Activated naive CD4-positive, alpha-beta T cell treated with anti-CD3 and anti-CD28 coated beads, Interleukin-2, amount 50 U/mL, for 24 hours (primary cell): ENCODE measurements around the gene CBY1.

Source experiments
- H3K27ac Mint-ChIP-seq: one replicate; pipeline ENCODE4 v1.8.0; 2021; ENCODE audit warnings: mild to moderate bottlenecking, mixed read lengths
- H3K27me3 Mint-ChIP-seq: one replicate; pipeline ENCODE4 v1.8.0; 2021; ENCODE audit warnings: mixed read lengths
- H3K36me3 Mint-ChIP-seq: one replicate; pipeline ENCODE4 v1.8.0; 2021; ENCODE audit warnings: mixed read lengths
- H3K4me1 Mint-ChIP-seq: one replicate; pipeline ENCODE4 v1.8.0; 2021; ENCODE audit warnings: mixed read lengths
- H3K4me3 Mint-ChIP-seq: one replicate; pipeline ENCODE4 v1.8.0; 2021; ENCODE audit warnings: mild to moderate bottlenecking, mixed read lengths
- H3K9me3 Mint-ChIP-seq: one replicate; pipeline ENCODE4 v1.8.0; 2021; ENCODE audit warnings: mixed read lengths

The CBY1 gene

DNA sequence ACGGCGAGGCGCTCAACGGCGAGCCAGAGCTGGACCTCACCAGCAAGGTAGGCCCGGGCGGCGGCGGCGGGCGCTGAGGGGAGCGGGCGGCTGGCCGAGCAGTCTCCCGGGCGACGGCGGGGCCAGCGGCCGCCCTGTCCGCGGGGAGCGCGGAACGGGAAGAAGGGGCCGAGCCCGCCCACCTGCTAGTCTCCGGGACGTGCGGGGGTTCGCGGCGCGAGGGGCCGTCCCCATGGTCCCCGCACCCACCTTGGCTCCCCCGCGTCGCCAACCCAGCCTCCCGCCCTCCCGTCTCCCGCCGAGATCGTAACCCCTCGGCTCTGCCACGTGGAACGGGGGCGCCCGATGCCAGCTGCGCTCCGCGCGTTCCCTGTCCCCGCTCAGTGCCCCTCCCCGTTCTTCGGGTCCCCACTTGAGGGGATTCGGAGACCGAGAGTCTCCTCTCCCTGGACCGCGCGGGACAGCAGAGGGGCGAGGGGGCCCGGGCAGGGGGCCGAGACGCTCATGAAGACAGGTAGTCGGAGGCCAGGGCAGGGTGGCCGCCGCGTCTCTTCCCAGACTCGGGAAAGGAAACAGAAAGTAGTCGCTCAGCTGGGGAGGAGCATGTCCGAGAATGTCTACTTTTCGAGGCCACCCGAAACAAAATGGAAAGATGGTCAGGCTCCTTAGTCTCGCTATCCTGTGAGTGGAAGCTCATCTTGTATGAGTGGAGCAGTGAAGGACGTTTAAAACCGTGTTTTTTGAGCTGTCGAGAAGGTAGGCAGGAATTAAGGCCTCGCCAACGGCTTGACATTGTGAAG, 49.9 kb downstream of the CBY1 start:
- Mint-ChIP-seq H3K4me1 (peaks cover 68% of the 10 kb centered on the region), H3K27ac (peak overlapping the region; percentile 89), H3K4me3 (peak overlapping the region; percentile 93), H3K9me3 (no peaks in the 10 kb centered on the region), H3K27me3 (no peaks in the 10 kb centered on the region), H3K36me3 (peaks cover 2% of the 10 kb centered on the region)

DNA sequence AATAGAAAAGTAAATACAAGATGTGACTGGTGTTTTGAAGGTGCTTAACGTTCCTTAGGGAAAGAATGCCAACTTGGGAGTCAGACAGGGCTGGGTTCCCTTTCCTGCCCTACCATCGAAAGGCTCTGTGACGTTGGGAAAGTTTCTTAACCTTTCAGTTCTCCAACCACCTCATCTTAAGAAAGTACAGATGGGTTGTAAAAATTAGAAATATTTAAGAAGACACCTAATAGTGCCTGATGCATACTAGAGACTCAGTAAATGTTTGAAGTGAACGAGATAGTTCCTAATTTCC, 50.4 kb downstream of the CBY1 start:
- no peaks in the 10 kb centered on the region for H3K9me3 Mint-ChIP-seq
- peak overlapping the region; percentile 93 for H3K4me3 Mint-ChIP-seq
- peaks cover 67% of the 10 kb centered on the region for H3K4me1 Mint-ChIP-seq
- peak overlapping the region; percentile 89 for H3K27ac Mint-ChIP-seq
- H3K36me3 Mint-ChIP-seq, result peaks cover 2% of the 10 kb centered on the region
- no peaks in the 10 kb centered on the region for H3K27me3 Mint-ChIP-seq

DNA sequence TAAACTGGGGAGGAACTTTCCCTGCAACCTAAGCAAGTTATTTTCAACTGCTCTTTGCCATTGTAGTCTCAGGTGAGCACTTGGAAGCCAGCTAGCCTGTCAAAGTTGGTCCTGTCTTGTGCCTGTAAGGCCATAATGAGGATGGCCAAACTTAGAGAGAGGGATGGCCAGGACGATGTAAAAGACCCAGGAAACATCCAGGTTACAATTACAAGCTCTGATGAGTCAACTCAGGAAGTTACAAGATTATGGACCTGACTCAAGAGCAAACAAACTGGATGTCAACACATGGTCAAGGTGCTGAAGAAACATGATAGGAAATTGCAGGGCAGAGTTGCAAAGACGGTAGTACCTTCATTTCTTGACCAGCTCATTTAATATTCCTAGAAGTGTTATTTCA, 50.9 kb downstream of the CBY1 start:
- no peaks in the 10 kb centered on the region for H3K9me3 Mint-ChIP-seq
- H3K4me3 Mint-ChIP-seq, result peak overlapping the region; percentile 93
- H3K27me3 Mint-ChIP-seq, result no peaks in the 10 kb centered on the region
- H3K27ac Mint-ChIP-seq, result peak overlapping the region; percentile 43
- H3K36me3 Mint-ChIP-seq, result peaks cover 4% of the 10 kb centered on the region
- peaks cover 71% of the 10 kb centered on the region for H3K4me1 Mint-ChIP-seq

DNA sequence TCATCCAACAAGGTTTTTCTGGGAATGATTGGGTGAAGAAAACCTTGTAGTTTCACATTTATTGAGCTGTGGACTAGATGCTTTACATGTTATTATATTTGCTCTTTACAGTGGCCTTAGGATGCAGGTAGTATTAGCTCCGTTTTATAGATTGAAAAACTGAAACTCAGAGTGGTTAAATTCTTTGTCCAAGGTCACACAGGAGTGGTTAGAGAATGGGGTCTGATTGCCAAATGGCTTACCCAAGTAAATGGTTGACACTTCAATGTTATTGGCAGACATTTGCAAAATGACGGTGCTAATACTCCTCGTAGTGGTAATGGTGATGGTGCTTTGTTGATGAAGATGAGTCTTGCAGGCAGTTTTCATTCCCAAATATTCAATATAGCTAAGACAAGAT, 51.5 kb downstream of the CBY1 start:
- peak overlapping the region; percentile 3 for H3K27ac Mint-ChIP-seq
- H3K4me3 Mint-ChIP-seq, result peak overlapping the region; percentile 93
- H3K9me3 Mint-ChIP-seq, result no peaks in the 10 kb centered on the region
- peaks cover 77% of the 10 kb centered on the region for H3K4me1 Mint-ChIP-seq
- peaks cover 6% of the 10 kb centered on the region for H3K36me3 Mint-ChIP-seq
- H3K27me3 Mint-ChIP-seq, result no peaks in the 10 kb centered on the region

DNA sequence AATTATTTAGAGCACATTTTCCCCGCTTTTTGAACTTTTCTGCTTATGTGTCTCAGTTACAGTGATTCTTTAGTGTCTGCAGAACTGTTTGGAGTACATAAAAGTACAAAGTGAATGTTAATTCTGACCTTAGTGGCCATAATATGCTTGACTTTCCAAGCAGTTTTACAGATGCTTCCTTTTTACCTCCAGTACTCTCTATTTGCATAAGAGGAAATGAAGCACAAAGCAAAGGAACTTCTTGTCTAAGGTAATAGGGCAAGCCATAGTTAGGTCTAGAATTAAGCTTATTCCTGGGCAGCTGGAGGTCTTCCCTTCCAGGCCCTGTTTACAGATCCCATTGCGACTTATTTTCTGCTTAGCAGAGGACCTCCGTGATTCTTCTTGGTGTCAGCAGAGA, 52.9 kb downstream of the CBY1 start:
- peaks cover 84% of the 10 kb centered on the region for H3K4me1 Mint-ChIP-seq
- H3K27me3 Mint-ChIP-seq, result no peaks in the 10 kb centered on the region
- no peaks in the 10 kb centered on the region for H3K9me3 Mint-ChIP-seq
- H3K36me3 Mint-ChIP-seq, result peaks cover 7% of the 10 kb centered on the region
- H3K27ac Mint-ChIP-seq, result no peak overlapping the region
- H3K4me3 Mint-ChIP-seq, result peak overlapping the region; percentile 38

DNA sequence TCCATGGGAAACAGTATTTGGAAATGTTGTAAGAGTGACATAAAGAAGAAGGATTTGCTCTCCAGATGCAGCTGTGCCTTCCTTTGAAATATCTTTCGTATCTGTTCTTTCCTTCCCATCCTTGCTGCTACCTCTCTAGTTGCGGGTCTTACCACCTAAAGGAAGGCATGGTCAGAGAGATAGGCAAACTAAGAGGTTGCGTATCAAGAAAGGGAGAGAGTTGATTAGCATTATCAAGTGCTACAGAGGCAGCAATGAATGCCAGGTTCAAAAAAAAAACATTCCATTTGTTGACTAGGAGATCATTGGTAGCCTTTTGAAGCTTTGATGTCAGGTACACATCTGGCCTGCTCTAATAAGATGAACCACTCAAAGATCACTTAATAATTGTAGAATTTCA, 53.9 kb downstream of the CBY1 start:
- Mint-ChIP-seq H3K27me3 (no peaks in the 10 kb centered on the region), H3K27ac (no peak overlapping the region), H3K36me3 (peaks cover 7% of the 10 kb centered on the region), H3K4me3 (no peak overlapping the region), H3K9me3 (no peaks in the 10 kb centered on the region), H3K4me1 (peaks cover 84% of the 10 kb centered on the region)

DNA sequence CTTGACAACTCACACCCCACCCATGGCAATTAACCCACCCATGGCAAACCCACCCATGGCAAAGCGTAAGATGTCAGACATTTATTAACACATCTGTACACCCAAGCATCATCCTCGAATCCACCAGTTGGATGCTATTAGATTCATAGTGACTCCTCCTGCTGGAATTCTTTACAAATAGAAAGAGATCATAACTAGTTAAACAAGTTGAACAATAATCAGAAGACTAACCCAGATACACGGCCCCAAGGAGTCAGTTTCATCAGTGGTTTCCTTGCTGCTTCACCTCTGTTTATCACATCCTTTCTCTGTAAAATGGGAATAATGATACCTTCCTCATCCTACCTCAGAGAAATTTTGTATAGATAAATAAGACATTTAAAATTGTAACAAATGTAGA, 54.4 kb downstream of the CBY1 start:
- Mint-ChIP-seq H3K4me3 (no peak overlapping the region), H3K36me3 (peaks cover 7% of the 10 kb centered on the region), H3K4me1 (peaks cover 86% of the 10 kb centered on the region), H3K9me3 (no peaks in the 10 kb centered on the region), H3K27me3 (no peaks in the 10 kb centered on the region), H3K27ac (peak overlapping the region; percentile 23)

DNA sequence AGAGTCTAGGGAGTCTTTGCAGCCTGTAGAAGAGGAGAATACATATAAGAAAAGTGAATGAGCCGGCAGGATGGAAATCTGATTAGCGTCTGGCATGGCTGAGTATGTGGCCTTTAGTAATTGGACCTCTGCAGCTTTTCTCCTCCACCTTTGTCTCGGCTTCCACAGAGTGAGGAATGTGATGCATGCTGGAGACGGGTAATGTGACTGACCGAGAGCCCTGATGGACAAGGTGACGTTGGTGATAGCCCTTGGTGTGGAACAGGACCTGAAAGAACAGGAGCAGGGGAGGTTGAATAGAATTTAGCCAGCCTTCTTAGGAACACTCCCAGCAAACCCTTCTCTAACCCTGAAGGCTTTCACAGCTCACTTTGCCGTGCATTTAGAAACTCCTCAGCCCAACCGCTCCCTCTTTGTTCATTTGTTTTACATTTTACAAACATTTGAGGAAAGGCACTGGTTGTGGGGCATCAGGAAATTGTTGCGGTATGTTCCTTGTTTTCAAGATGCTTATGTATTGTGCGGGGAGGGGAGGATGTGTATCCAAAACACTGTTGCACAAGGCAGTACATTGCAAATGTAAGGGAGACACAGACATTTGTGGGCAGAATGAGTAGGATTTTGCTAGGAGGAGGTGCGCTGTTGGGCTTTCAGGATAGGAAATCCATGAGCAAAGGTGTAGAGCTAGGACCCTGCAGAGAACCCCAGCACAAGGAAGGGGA, 56.2 kb downstream of the CBY1 start:
- Mint-ChIP-seq H3K36me3 (peaks cover 10% of the 10 kb centered on the region), H3K4me3 (no peak overlapping the region)

DNA sequence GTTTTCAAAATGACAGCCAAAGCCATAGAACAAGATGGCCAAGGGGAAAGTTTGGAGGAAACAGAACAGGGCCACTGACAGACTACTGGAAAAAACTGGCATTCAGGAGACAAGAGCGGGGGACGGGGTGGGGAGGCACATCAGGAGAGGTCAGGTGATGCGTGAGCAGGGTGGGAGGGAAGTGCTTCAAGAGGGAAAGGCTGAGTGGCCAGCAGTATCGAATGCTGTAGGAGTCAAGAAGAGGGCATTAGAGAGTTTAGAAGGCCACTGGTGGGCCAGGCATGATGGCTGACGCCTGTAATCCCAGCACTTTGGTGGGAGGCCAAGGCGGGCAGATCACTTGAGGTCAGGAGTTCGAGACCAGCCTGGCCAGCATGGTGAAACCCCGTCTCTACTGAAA, 57.5 kb downstream of the CBY1 start:
- Mint-ChIP-seq H3K9me3 (no peaks in the 10 kb centered on the region), H3K4me1 (peaks cover 70% of the 10 kb centered on the region), H3K27ac (no peak overlapping the region), H3K36me3 (peaks cover 10% of the 10 kb centered on the region), H3K27me3 (no peaks in the 10 kb centered on the region), H3K4me3 (no peak overlapping the region)

More for the DNA sequence above, 56.2 kb downstream of the CBY1 start:
- Mint-ChIP-seq H3K27ac (peak overlapping the region; percentile 66), H3K4me1 (peaks cover 74% of the 10 kb centered on the region), H3K9me3 (no peaks in the 10 kb centered on the region), H3K27me3 (no peaks in the 10 kb centered on the region)

DNA sequence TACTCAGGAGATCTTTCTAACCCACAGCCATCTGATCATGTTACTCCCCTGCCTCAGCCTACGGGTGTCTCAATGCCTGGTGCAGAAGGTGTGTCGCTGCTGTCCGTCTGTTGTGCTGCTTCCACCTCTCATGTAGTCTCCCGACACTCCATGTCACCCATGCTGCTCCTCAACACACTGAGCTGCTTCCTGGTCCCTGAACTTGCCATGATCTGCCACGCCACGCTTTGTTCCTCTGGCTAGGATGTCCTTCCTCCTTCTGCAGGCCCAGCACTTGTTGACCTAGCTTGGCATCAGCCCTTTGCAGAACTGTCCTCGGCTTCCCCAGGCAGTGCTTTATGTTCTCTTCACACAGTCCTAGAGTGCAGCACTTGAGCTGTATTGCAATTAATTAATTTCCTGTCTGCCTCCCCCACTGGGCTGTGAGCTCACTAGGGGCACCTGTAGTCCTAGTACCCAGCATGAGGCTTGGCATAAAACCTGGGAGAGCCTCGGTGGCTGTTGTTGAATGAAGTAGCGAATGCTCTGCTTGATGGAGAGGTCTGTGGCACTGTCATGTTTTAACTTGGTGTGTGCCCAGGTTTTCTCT, 58.8 kb downstream of the CBY1 start:
- H3K9me3 Mint-ChIP-seq, result no peaks in the 10 kb centered on the region
- peak overlapping the region; percentile 84 for H3K27ac Mint-ChIP-seq
- no peaks in the 10 kb centered on the region for H3K27me3 Mint-ChIP-seq
- H3K4me3 Mint-ChIP-seq, result no peak overlapping the region
- peaks cover 10% of the 10 kb centered on the region for H3K36me3 Mint-ChIP-seq
- peaks cover 58% of the 10 kb centered on the region for H3K4me1 Mint-ChIP-seq

DNA sequence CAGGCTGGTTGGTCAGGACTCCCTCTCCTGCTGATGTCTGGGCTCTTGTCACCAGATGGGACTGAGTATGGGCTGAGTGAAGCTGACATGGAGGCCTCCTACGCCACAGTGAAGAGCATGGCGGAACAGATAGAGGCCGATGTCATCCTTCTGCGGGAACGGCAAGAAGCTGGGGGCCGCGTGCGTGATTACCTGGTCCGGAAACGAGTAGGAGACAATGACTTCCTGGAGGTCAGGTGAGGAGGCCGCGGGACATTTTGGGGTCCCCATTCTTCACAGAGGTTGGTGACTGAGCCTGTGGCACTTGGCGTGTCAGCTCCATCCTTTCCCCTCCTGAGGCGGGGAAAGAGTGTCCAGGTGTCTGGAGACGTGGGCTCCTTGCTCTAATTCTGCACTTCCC, 59.4 kb downstream of the CBY1 start:
- Mint-ChIP-seq H3K27ac (no peak overlapping the region), H3K4me3 (no peak overlapping the region), H3K27me3 (no peaks in the 10 kb centered on the region), H3K36me3 (peaks cover 8% of the 10 kb centered on the region), H3K4me1 (peaks cover 52% of the 10 kb centered on the region), H3K9me3 (no peaks in the 10 kb centered on the region)

DNA sequence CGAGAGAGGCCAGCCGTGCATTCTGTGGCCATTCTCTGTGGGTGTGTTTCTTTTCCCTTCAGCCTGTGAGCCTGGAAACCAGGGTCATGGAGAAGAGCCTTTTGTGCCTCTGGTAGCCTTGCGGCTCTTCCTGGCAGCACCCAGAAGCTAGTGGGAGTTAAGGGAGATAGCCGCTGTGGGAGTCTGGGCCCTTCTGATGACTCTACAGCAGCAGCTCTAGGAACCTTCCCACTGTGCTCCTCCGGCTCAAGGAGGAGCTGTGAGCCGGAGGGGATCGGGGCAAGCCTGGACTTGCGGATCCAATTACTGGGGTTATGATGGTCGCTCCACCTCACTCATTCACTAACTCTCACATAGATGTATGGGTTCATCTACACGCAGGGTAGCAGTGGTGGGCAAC, 59.8 kb downstream of the CBY1 start:
- Mint-ChIP-seq H3K4me3 (no peak overlapping the region), H3K27ac (no peak overlapping the region), H3K36me3 (peaks cover 8% of the 10 kb centered on the region), H3K27me3 (no peaks in the 10 kb centered on the region), H3K4me1 (peaks cover 48% of the 10 kb centered on the region), H3K9me3 (no peaks in the 10 kb centered on the region)

DNA sequence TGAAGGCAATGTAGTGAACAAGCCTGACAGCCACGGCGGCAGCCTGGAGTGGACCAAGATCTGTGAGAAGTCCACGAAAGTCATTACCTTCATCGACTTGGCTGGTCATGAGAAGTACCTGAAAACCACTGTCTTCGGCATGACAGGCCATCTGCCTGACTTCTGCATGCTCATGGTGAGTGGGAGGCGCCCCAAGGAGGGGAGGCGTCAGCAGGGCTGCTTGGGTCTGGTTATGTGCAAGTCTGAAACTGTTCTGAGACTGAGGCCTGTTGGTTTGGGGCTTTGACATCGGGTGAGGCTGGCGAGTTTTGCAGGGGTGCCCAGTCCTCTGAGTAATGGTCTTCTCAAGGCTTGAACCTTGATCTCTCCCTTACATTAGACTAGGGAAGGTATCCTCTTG, 60.4 kb downstream of the CBY1 start:
- H3K4me1 Mint-ChIP-seq, result peaks cover 43% of the 10 kb centered on the region
- no peak overlapping the region for H3K4me3 Mint-ChIP-seq
- H3K27ac Mint-ChIP-seq, result no peak overlapping the region
- no peaks in the 10 kb centered on the region for H3K9me3 Mint-ChIP-seq
- H3K36me3 Mint-ChIP-seq, result peaks cover 11% of the 10 kb centered on the region
- no peaks in the 10 kb centered on the region for H3K27me3 Mint-ChIP-seq

DNA sequence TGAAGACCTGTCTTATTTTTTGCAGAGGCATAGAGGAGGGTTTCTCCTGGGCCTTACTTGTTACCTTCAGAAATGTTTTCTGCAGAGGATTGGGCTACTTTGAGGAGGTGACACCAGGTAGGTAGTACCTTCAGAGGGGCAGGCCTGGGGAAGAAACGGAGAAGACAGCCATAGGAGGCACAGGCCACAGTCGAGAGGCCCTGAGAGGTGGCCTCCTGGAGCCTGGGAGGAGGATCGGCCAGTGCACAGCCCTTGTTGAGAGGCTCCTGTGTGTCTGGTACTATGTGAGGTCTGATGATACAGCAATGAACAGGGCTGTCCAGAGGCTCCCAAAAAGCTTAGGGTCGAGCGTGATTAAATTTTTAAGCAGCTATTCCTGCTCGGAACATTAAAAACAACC, 60.8 kb downstream of the CBY1 start:
- peaks cover 10% of the 10 kb centered on the region for H3K36me3 Mint-ChIP-seq
- no peak overlapping the region for H3K4me3 Mint-ChIP-seq
- H3K27ac Mint-ChIP-seq, result no peak overlapping the region
- no peaks in the 10 kb centered on the region for H3K9me3 Mint-ChIP-seq
- H3K27me3 Mint-ChIP-seq, result no peaks in the 10 kb centered on the region
- peaks cover 39% of the 10 kb centered on the region for H3K4me1 Mint-ChIP-seq

DNA sequence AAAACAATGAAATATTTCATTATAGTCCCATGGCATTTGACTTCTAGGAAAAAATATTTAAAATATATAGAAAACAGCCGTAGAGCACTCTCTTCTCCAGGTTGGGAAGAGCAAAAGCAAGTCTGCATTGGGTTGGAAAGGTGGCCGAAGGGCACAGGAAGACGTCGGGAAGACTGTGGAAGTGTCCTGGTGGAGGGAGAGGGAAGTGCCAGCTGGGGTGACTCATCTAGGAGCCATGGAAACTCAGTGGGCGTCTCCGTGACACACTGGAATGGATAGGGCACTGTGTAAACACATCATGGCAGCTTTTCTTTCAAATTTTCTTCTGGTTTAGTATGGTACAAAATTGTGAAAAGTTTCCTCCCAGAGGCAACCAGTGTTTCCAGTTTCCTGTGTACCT, 62.0 kb downstream of the CBY1 start:
- no peaks in the 10 kb centered on the region for H3K27me3 Mint-ChIP-seq
- H3K4me1 Mint-ChIP-seq, result peaks cover 27% of the 10 kb centered on the region
- H3K36me3 Mint-ChIP-seq, result peaks cover 6% of the 10 kb centered on the region
- H3K9me3 Mint-ChIP-seq, result no peaks in the 10 kb centered on the region
- no peak overlapping the region for H3K27ac Mint-ChIP-seq
- no peak overlapping the region for H3K4me3 Mint-ChIP-seq

DNA sequence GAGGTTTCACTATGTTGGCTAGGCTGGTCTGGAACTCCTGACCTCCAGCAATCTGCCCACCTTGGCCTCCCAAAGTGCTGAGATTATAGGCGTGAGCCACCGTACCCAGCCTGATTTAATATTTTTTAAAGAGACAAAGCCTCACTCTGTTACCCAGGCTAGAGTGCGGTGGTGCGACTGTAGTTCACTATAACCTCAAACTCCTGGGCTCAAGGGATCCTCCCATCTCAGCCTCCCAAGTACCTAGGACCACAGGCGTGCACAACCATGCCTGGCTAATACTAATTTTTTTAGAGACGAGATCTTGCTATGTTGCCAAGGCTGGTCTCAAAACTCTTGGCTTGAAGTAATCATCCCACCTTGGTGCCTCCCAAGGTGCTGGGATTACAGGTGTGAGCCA, 62.8 kb downstream of the CBY1 start:
- Mint-ChIP-seq H3K4me3 (no peak overlapping the region), H3K9me3 (no peaks in the 10 kb centered on the region), H3K4me1 (peaks cover 23% of the 10 kb centered on the region), H3K27me3 (no peaks in the 10 kb centered on the region), H3K27ac (no peak overlapping the region), H3K36me3 (peaks cover 8% of the 10 kb centered on the region)
